ENCODE measurements around the gene CUX1. TPM values are rescaled to one million over a fixed set of nuclear protein-coding genes. Genes with fewer than 3 reads are reported as not detected.

Gene CUX1
- total and polyA plus RNA-seq, 10 of the 15 experiments (the other 5 are each of a cell fraction or from before 2014, with no cell fraction given): 6.1 to 48.6 (median 25.9) TPM

GRCh38 chr7:102149416-102149815 is 332.0 kb downstream of the CUX1 start:
- Histone ChIP-seq H3K4me2 (ENCODE audit: control insufficient read depth, insufficient read depth) (no peak overlapping the region), H4K20me1 (ENCODE audit: control insufficient read depth, insufficient read depth) (no peaks in the 10 kb centered on the region), H3K9ac (ENCODE audit: control insufficient read depth, insufficient read depth, low read length) (no peak overlapping the region), H3K79me2 (ENCODE audit: control insufficient read depth, insufficient read depth, low read length) (no peaks in the 10 kb centered on the region), H3K36me3 (ENCODE audit: control insufficient read depth in 2 of 2, insufficient read depth in 2 of 2, low read length in 1 of 2) (peaks cover 9 to 11% of the 10 kb centered on the region in 2 experiments), H2AFZ (ENCODE audit: control insufficient read depth, low read depth, low read length) (no peak overlapping the region), H3K27me3 (replicated peaks in 1 of 2; ENCODE audit: control insufficient read depth in 2 of 2, insufficient read depth in 2 of 2, low read length in 1 of 2) (no peaks in the 10 kb centered on the region), H3K9me3 (replicated peaks; ENCODE audit: control insufficient read depth, insufficient read depth, low read length) (no peaks in the 10 kb centered on the region), H3K4me1 (ENCODE audit: control insufficient read depth, insufficient read depth, low read length) (no peaks in the 10 kb centered on the region), H3K27ac (ENCODE audit: control insufficient read depth, insufficient read depth) (no peak overlapping the region), H3K4me3 (no peak overlapping the region)
- ChIA-PET SMC1A (ENCODE audit: uncharacterized antibody, unreplicated experiment) (no interaction called here), RAD21 (ENCODE audit: unreplicated experiment) (no interaction called here), POLR2A (no interaction called here), CTCF (no interaction called here)
- DNase-seq (ENCODE audit: low read depth, low spot score) (no peak), ATAC-seq (no peak), FAIRE-seq (no peak)
- intact Hi-C loops (cut with micrococcal nuclease; ENCODE audit: unreplicated experiment): no loop called here
- no peak for TF ChIP-seq ZNF687 (IDR thresholded peaks at IDR 0.05)
- no peak for TF ChIP-seq ZNF592 (IDR thresholded peaks at IDR 0.05)
- no peak for TF ChIP-seq BACH1 (IDR thresholded peaks at IDR 0.05; ENCODE audit: borderline replicate concordance)
- TF ChIP-seq ATF3 (IDR thresholded peaks at IDR 0.05; ENCODE audit: borderline replicate concordance, extremely low read depth, low read depth, low read length): no peak
- TF ChIP-seq IRF4 (IDR thresholded peaks at IDR 0.05; ENCODE audit: low read depth, low read length): no peak
- TF ChIP-seq SREBF2 (IDR thresholded peaks at IDR 0.05; ENCODE audit: low read length): no peak
- no peak for TF ChIP-seq MYB (IDR thresholded peaks at IDR 0.05; ENCODE audit: borderline replicate concordance, low read depth, low read length)
- no peak for TF ChIP-seq BMI1 (IDR thresholded peaks at IDR 0.05; ENCODE audit: borderline replicate concordance)
- no peak for TF ChIP-seq PAX5 (IDR thresholded peaks at IDR 0.05; ENCODE audit: borderline replicate concordance, low read depth, low read length)
- TF ChIP-seq, protein P1, sequence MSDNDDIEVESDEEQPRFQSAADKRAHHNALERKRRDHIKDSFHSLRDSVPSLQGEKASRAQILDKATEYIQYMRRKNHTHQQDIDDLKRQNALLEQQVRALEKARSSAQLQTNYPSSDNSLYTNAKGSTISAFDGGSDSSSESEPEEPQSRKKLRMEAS (IDR thresholded peaks at IDR 0.05; ENCODE audit: low read depth, low read length): no peak
- no peak for TF ChIP-seq ZNF622 (IDR thresholded peaks at IDR 0.05)
- WGBS (ENCODE audit: insufficient coverage, insufficient replicate concordance, low lambda C conversion rate, missing lambda C conversion rate): 66% methylated on average over 12 of the region's 12 CpGs
- in situ Hi-C loops (cut with MboI): no loop called here
- BruUV-seq (replicated peaks): no TSS peak
